HepG2 (cell line): Measurements from ENCODE around the gene MXD1. TPM values are rescaled to one million over a fixed set of nuclear protein-coding genes. Genes with fewer than 3 reads are reported as not detected.

Experiments used
- ARNT2 ChIP-seq: sonication (generic); formaldehyde crosslinking; IDR thresholded peaks from 2 replicates; pipeline ENCODE4 v1.8.0; 2022; ENCODE audit warnings: mild to moderate bottlenecking, low read depth, missing genetic modification reagents, moderate library complexity
- ATM ChIP-seq: fragments of 450-650 bp; IDR thresholded peaks from 2 replicates; pipeline ENCODE4 v1.7.1; 2017; ENCODE audit warnings: mild to moderate bottlenecking, borderline replicate concordance
- HOXA3 ChIP-seq: sonication (generic); formaldehyde crosslinking; IDR thresholded peaks from 2 replicates; pipeline ENCODE4 v1.5.0; 2020; ENCODE audit warnings: missing genetic modification reagents
- IRX3 ChIP-seq: sonication (generic); formaldehyde crosslinking; IDR thresholded peaks from 2 replicates; pipeline ENCODE4 v1.8.1; 2023; ENCODE audit warnings: mild to moderate bottlenecking, low read depth, missing genetic modification reagents, borderline replicate concordance
- MTA3 ChIP-seq: sonication (generic); formaldehyde crosslinking; IDR thresholded peaks from 2 replicates; pipeline ENCODE4 v1.4.0; 2020; ENCODE audit warnings: missing genetic modification reagents
- NFIC ChIP-seq: IDR thresholded peaks from 2 replicates; pipeline ENCODE4 v1.6.1; 2012; ENCODE audit warnings: mild to moderate bottlenecking, low read length, inconsistent platforms
- NFRKB ChIP-seq: fragments of 450-650 bp; IDR thresholded peaks from 2 replicates; pipeline ENCODE4 v1.6.1; 2017
- PRDM4 ChIP-seq: sonication (generic); formaldehyde crosslinking; IDR thresholded peaks from 2 replicates; pipeline ENCODE4 v1.9.0; 2021; ENCODE audit warnings: missing genetic modification reagents, borderline replicate concordance
- PRPF4 ChIP-seq: fragments of 200-400 bp; formaldehyde crosslinking; IDR thresholded peaks from 2 replicates; pipeline ENCODE4 v1.6.1; 2016; ENCODE audit warnings: low read length, low read depth; ENCODE audit not compliant: poor library complexity, severe bottlenecking
- SETDB1 ChIP-seq: sonication (generic); formaldehyde crosslinking; IDR thresholded peaks from 2 replicates; pipeline ENCODE4 v1.5.1; 2020; ENCODE audit warnings: missing genetic modification reagents, mild to moderate bottlenecking, borderline replicate concordance
- SP2 ChIP-seq: sonication (generic); formaldehyde crosslinking; IDR thresholded peaks from 2 replicates; pipeline ENCODE4 v1.5.1; 2020; ENCODE audit warnings: mild to moderate bottlenecking, missing genetic modification reagents
- TFDP1 ChIP-seq: IDR thresholded peaks from 2 replicates; pipeline ENCODE4 v1.6.1; 2016; ENCODE audit warnings: missing compliant biosample characterization, missing genetic modification reagents, borderline replicate concordance
- TRAFD1 ChIP-seq: sonication (generic); formaldehyde crosslinking; IDR thresholded peaks from 2 replicates; pipeline ENCODE4 v1.5.1; 2020; ENCODE audit warnings: missing genetic modification reagents, mild to moderate bottlenecking, borderline replicate concordance
- XRCC5 ChIP-seq: fragments of 200-400 bp; formaldehyde crosslinking; optimal IDR thresholded peaks from 2 replicates; pipeline ENCODE3; 2017; ENCODE audit warnings: mild to moderate bottlenecking, low read length
- ZNF20 ChIP-seq: sonication (generic); formaldehyde crosslinking; IDR thresholded peaks from 2 replicates; pipeline ENCODE4 v1.4.0; 2020; ENCODE audit warnings: mild to moderate bottlenecking, moderate library complexity, missing genetic modification reagents
- ZNF556 ChIP-seq: sonication (generic); formaldehyde crosslinking; IDR thresholded peaks from 2 replicates; pipeline ENCODE4 v1.4.0; 2020; ENCODE audit warnings: mild to moderate bottlenecking, missing genetic modification reagents, borderline replicate concordance
- ZNF784 ChIP-seq: sonication (generic); formaldehyde crosslinking; IDR thresholded peaks from 2 replicates; pipeline ENCODE4 v1.5.1; 2020; ENCODE audit warnings: missing genetic modification reagents, mild to moderate bottlenecking, borderline replicate concordance
- ZNF883 ChIP-seq: sonication (generic); formaldehyde crosslinking; IDR thresholded peaks from 2 replicates; pipeline ENCODE4 v1.5.1; 2020; ENCODE audit warnings: mild to moderate bottlenecking, missing genetic modification reagents; ENCODE audit errors: not compliant biosample characterization
- polyA plus RNA-seq, 8 experiments: library from polyadenylated mRNA; depleted of rRNA in 3 of 8; stranded (reverse) in 7 of 8; unstranded in 1 of 8; fragments of >200 nt; fragmentation: Illumina TruSeq in 4 of 8; extraction: Trizol in 4 of 8; gene quantifications; 2 replicates each; pipeline versions ENCODE4 v1.2.1 to v1.2.3, GENCODE V29; 2011 to 2016; ENCODE audit warnings: low read depth in 4 of 8, missing spikeins in 1 of 8, mixed read lengths in 1 of 8; ENCODE audit not compliant: insufficient read depth in 1 of 8
- total RNA-seq, 5 experiments: library from RNA; depleted of rRNA; stranded (reverse); fragments of >200 nt; fragmentation: Illumina TruSeq; extraction: Trizol; gene quantifications; 2 replicates each; pipeline ENCODE4 v1.2.3, GENCODE V29; 2016; ENCODE audit warnings: low read depth in 1 of 5

The MXD1 gene
- total and polyA plus RNA-seq, 2 of the 13 experiments (the other 11 are each of a cell fraction or from before 2014, with no cell fraction given): 6.4 to 14.9 TPM

GRCh38 chr2:69926849-69927515 lies 12.1 kb downstream of the MXD1 start (continued):
- no peak for TF ChIP-seq PRDM4
- no peak for TF ChIP-seq TFDP1 (CRISPR knock-in tag)
- TF ChIP-seq ZNF556: no peak
- TF ChIP-seq SETDB1 (CRISPR knock-in tag): no peak
- TF ChIP-seq ZNF883 (CRISPR knock-in tag): no peak
- TF ChIP-seq SP2: no peak
- no peak for TF ChIP-seq MTA3 (CRISPR knock-in tag)
- no peak for TF ChIP-seq ATM
- TF ChIP-seq IRX3: no peak
- 0 out of 2 replicates have a peak, but pooled peaks have one; percentile 40 for TF ChIP-seq ZNF784 (CRISPR knock-in tag)
- no peak for TF ChIP-seq NFIC
- TF ChIP-seq ZNF20 (CRISPR knock-in tag): no peak
- TF ChIP-seq PRPF4: no peak
- no peak for TF ChIP-seq NFRKB
- no peak for TF ChIP-seq TRAFD1
- TF ChIP-seq XRCC5: no peak
- no peak for TF ChIP-seq ARNT2 (CRISPR knock-in tag)
- no peak for TF ChIP-seq HOXA3
